Aorta (tissue), 5 donors: ENCODE results near the gene TMEM178B. TPM values are rescaled to one million over a fixed set of nuclear protein-coding genes. Genes with fewer than 3 reads are reported as not detected.
"Not testable (repeated sequence)": the region's sequence is repeated elsewhere in the genome, so short reads cannot be mapped to it uniquely, and the experiment has no call there.

ENCODE experiments used
- ATAC-seq: fragments of 200-7000 bp; cut with Tn5 transposase; one replicate; pipeline ENCODE4 v1.9.1; 2022; ENCODE audit warnings: moderate library complexity; ENCODE audit not compliant: low FRiP score
- DNase-seq, 2 donors: peaks; one replicate each; pipeline ENCODE4 v3.0.0-alpha.2; 2020
- H3K27ac ChIP-seq, 2 donors: one replicate each; pipeline ENCODE4 v1.5.1; 2013; ENCODE audit warnings: low read length in 2 of 2, mild to moderate bottlenecking in 2 of 2, moderate library complexity in 2 of 2, control low read depth in 1 of 2, inconsistent platforms in 1 of 2, low read depth in 1 of 2
- H3K27me3 ChIP-seq, 2 donors: one replicate each; pipeline ENCODE4 v1.6.1; 2013; ENCODE audit warnings: control low read depth in 1 of 2, low read length in 1 of 2, mild to moderate bottlenecking in 1 of 2, moderate library complexity in 1 of 2; ENCODE audit not compliant: insufficient read depth in 2 of 2, control insufficient read depth in 1 of 2
- H3K36me3 ChIP-seq, 2 donors: one replicate each; pipeline ENCODE4 v1.6.1; 2013; ENCODE audit warnings: control low read depth in 1 of 2, low read length in 1 of 2, mild to moderate bottlenecking in 1 of 2; ENCODE audit not compliant: insufficient read depth in 2 of 2, control insufficient read depth in 1 of 2
- H3K4me1 ChIP-seq, 2 donors: one replicate each; pipeline ENCODE4 v1.6.1; 2013; ENCODE audit warnings: low read length in 2 of 2, control low read depth in 1 of 2, mild to moderate bottlenecking in 1 of 2, moderate library complexity in 1 of 2; ENCODE audit not compliant: insufficient read depth in 2 of 2, control insufficient read depth in 1 of 2
- H3K4me3 ChIP-seq, 2 donors: one replicate each; pipeline ENCODE4 v1.5.1; 2013; ENCODE audit warnings: low read length in 2 of 2, control low read depth in 1 of 2, mild to moderate bottlenecking in 1 of 2
- H3K9me3 ChIP-seq: one replicate; pipeline ENCODE4 v1.6.1; 2013; ENCODE audit warnings: mild to moderate bottlenecking, low read length; ENCODE audit not compliant: control insufficient read depth
- WGBS, 2 donors: extraction: QIAGEN DNeasy Blood & Tissue Kit; methylation state at CpG; one replicate each; pipeline ENCODE4 v1.1.7; 2013; 5-methylcytosine and 5-hydroxymethylcytosine counted together
- intact Hi-C, 2 donors: fragments of 100-400 bp; cut with DNase I; formaldehyde crosslinking; loops; one replicate each; pipeline versions ENCODE4 v1.14.2 to v1.15.0; 2022
- polyA plus RNA-seq, 2 donors: library from polyadenylated mRNA; stranded (reverse); fragments of 200-250 nt; gene quantifications; one replicate each; pipeline ENCODE4 v1.2.3, GENCODE V29; 2013
- total RNA-seq, 2 donors: library from RNA; stranded (reverse); fragmentation: NEBNext Ultra II Directional; extraction: Animal tissue kit (Norgen Biotek cat#: 25700); gene quantifications; one replicate each; pipeline ENCODE4 v1.2.1, GENCODE V29; 2021
- donor health status: healthy with polysubstance abuse.
- donor health status: Bipolar disorder and iron deficiency.
- donor health status: DM: no; HTN: no; CAD: no.
- donor health status: DM: no; HTN: no; CAD: no.
- donor health status: DM: yes; HTN: yes; CAD: no.

Gene TMEM178B
- total and polyA plus RNA-seq, 4 donors: 0.05 to 0.42 (median 0.19) TPM

DNA sequence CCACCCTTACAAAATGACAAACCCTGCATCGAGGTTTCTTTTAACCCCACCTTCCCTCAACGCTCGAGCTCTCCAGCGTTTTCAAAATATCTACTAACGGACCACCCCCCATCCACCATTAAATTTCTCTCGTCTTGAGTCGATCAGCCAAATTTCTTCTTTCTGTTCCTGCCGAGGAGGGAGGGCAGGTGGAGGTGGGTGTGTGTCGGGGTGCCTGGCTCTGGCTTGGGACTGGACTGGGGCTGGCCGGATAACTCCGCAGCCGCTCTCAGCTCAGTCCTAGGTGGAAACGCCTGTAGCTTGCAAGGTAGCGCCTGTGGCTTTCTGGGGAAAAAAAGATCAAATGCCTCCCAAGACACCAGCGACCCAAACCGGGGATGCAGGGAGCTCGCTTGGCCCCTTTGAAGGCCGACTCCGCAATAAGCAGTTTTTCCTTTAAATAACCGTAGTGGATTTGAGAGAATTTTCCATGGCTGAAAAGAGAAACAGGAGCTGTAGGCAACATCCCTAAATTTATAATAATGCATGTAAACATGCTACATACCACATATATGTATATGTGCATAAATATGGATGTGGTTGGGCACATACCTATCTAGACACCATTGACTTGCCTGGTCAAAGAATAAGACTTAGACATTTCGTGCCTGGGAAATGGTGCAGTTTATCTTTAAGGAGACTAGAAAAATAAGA, 1.9 kb upstream of the TMEM178B start:
- Histone ChIP-seq H3K4me1 (no peaks in the 10 kb centered on the region), H3K4me3 (peak overlapping the region in 1 of 2 donors; percentile 0), H3K27ac (no peak overlapping the region), H3K27me3 (no peaks in the 10 kb centered on the region), H3K9me3 (no peaks in the 10 kb centered on the region), H3K36me3 (no peaks in the 10 kb centered on the region)
- no peak for DNase-seq
- ATAC-seq: no peak
- intact Hi-C loops: no loop called here
- 2 to 3% methylated on average over 21 of the region's 21 CpGs for WGBS, 2 donors

DNA sequence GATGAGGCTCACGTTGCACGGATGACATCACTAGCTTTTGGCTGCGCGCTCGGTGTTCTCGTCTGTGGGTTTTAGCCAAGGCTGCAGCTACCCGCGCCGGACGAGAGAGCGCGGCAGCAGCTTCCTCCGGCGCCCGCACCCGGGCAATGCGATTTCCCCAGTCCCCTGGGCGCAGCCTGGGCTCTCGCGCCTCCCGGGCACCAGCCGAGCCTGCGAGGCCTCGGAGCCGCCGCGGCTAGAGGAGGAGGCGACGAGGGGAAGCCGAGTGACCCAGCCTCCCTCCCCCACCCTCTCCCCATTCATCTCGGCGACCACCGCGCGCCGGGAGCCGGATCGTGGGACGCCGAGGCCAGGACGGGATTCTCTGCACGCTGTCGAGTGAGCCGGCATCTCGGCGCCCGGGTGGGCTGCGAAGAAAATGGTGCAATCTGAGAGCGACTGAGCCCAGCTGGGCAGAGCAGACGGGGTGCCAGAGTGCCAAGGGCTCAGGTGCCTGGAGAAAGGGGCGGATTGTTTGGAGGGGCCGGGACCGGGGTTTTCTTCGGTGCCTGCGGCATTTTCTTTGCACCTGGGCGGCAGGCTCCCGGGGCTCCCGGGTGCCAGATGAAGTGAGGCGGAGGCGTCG, 1.2 kb upstream of the TMEM178B start:
- Histone ChIP-seq H3K4me1 (no peaks in the 10 kb centered on the region), H3K4me3 (peak overlapping the region in 1 of 2 donors; percentile 0), H3K9me3 (no peaks in the 10 kb centered on the region), H3K27me3 (no peaks in the 10 kb centered on the region), H3K27ac (no peak overlapping the region), H3K36me3 (no peaks in the 10 kb centered on the region)
- DNase-seq (peak; percentile 58 to 79), ATAC-seq (peak; percentile 79)
- intact Hi-C loops: no loop called here
- 0 to 1% methylated on average over 49 to 61 of the region's 61 CpGs for WGBS, 2 donors

DNA sequence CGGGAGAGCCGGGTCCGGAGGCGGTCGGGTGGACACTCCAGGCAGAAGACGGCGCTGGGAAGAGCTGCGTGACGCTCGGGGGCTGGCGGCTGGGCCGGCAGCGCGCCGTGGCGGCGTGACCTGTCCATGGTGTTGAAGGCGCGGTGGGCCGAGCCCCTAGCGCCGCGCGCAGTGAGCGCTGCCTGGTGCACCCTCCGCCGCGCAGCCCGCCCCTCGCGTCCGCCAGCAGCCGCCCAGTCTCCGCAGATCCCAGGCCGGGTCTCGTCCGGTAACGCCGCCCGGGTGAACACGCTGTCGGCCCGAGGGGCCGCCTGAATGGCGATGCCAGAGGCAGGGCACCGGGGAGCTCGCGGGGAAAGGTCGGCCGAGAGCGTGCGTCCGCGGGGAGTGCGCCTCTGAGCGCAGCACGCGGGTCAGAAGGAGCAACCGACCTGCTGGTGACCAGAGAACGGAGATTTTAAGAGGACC, 657 bp upstream of the TMEM178B start:
- ATAC-seq: peak; percentile 74
- no peaks in the 10 kb centered on the region for H3K27me3 ChIP-seq
- no peak overlapping the region for H3K27ac ChIP-seq
- 0 to 1% methylated on average over 40 to 60 of the region's 60 CpGs for WGBS, 2 donors
- no peaks in the 10 kb centered on the region for H3K36me3 ChIP-seq
- H3K4me3 ChIP-seq: peak overlapping the region; percentile 37 to 65
- H3K9me3 ChIP-seq: no peaks in the 10 kb centered on the region
- peak in 1 of 2 donors; percentile 76 for DNase-seq
- H3K4me1 ChIP-seq: no peaks in the 10 kb centered on the region
- intact Hi-C loops: no loop called here

DNA sequence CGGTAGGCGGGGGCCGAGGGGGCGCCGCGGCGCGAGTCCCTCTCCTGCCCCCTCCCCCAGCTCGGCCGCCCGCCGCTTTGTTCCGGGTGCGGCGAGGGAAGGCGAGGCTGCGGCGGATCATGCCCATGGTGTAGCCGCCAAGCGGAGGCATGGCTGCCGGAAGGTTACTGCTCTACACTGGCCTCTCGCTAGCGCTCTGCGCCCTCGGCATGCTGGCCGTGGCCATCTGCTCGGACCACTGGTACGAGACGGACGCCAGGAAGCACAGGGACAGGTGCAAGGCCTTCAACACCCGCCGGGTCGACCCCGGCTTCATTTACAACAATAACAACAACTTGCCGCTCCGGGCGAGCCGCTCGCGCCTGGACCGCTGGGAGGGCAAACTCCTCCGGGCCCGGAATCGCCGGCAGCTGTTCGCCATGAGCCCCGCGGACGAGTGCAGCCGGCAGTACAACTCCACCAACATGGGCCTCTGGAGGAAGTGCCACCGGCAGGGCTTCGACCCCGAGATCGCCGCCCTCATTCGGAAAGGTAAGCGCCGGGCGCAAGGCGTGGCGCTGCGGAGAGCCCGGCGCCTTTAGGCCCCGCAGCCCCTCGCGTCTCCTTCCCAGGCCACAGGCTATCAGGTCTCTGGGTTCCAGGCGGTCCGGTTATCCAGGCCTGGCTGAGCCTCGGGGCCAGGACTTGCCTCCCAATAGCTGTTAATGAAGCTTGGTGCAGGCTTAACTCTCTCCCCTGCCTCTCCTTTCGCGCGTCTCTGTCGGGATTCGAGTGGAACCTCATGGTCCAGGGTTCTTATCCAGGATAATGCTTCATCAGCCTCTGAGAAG, 513 bp downstream of the TMEM178B start:
- Histone ChIP-seq H3K27ac (no peak overlapping the region), H3K36me3 (no peaks in the 10 kb centered on the region), H3K27me3 (peaks cover 0 to 3% of the 10 kb centered on the region in 2 donors), H3K4me3 (peak overlapping the region; percentile 37 to 65), H3K9me3 (no peaks in the 10 kb centered on the region), H3K4me1 (no peaks in the 10 kb centered on the region)
- 1% methylated on average over 66 to 75 of the region's 75 CpGs for WGBS, 2 donors
- DNase-seq (peak in 1 of 2 donors; percentile 73), ATAC-seq (peak; percentile 46)
- intact Hi-C loops: no loop called here

DNA sequence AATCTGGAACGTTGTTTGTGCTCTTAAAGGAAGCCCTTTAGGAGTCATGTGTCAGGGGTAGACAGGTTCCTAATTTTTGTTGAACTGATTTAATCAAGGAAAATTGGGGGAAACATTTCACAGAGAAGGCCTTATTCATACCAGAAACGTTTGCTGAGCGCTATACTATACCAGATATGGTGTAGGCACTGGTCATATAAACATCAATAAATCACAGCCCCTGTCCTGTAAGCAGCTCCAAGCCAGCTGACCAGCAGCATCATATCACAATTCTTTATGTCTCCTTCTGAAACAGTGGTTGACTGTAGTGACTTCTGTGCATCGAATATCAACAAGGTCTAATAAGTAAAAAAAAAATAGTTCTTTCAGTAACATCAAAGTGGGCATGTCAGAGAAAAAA, 1.1 kb downstream of the TMEM178B start:
- H3K27ac ChIP-seq: no peak overlapping the region
- 30% methylated on average over 4 of the region's 4 CpGs for WGBS, 2 donors
- intact Hi-C loops: no loop called here
- no peaks in the 10 kb centered on the region for H3K9me3 ChIP-seq
- no peak for ATAC-seq
- H3K36me3 ChIP-seq: no peaks in the 10 kb centered on the region
- H3K27me3 ChIP-seq: peaks cover 0 to 3% of the 10 kb centered on the region in 2 donors
- no peak for DNase-seq
- H3K4me1 ChIP-seq: no peaks in the 10 kb centered on the region
- H3K4me3 ChIP-seq: no peak overlapping the region

DNA sequence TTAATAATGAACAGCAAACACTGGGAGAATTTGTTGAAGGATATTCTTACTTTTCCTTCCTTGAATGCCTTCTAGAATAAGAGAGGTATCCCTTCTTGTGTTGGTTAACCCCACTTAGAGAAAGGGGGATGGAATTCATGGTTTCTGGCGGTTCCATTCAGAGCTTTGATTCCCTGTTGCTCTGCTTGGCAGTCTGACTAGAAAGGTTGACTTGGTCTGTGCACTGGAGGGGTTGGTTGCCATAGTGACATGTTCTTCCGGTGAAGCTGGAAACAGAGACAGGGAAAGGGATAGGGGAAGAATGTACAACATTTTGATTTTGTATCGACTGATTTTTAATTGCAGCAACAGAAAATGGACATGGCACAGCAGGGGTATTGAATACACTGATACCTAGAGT, 2.5 kb downstream of the TMEM178B start:
- ATAC-seq (no peak), DNase-seq (no peak)
- no peak overlapping the region for H3K4me3 ChIP-seq
- peaks cover 2% of the 10 kb centered on the region for H3K9me3 ChIP-seq
- no peak overlapping the region for H3K27ac ChIP-seq
- H3K27me3 ChIP-seq: peaks cover 0 to 3% of the 10 kb centered on the region in 2 donors
- no peaks in the 10 kb centered on the region for H3K36me3 ChIP-seq
- 20 to 30% methylated on average over 3 of the region's 3 CpGs for WGBS, 2 donors
- intact Hi-C loops: no loop called here
- no peaks in the 10 kb centered on the region for H3K4me1 ChIP-seq

DNA sequence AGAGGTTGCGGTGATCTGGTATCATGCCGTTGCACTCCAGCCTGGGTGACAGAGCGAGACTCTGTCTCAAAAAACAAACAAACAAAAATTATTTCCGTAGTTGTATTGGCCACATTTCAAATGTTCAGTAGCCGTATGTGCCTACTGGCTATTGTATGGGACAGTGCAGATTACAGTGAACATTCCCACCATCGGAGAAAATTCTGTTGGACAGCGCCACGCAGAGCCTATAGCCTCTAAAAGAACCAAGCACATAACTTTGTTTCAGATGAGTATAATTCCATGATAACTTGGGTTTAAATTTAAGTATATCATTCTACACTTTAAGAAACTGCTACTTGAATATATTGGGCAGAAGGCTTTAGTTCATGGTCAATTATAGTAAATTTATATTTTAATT, 5.4 kb downstream of the TMEM178B start:
- Histone ChIP-seq H3K27ac (no peak overlapping the region), H3K4me1 (no peaks in the 10 kb centered on the region), H3K36me3 (no peaks in the 10 kb centered on the region), H3K9me3 (peaks cover 2% of the 10 kb centered on the region), H3K4me3 (no peak overlapping the region), H3K27me3 (peaks cover 0 to 3% of the 10 kb centered on the region in 2 donors)
- ATAC-seq (no peak), DNase-seq (no peak)
- intact Hi-C loops: no loop called here
- 69 to 77% methylated on average over 8 of the region's 8 CpGs for WGBS, 2 donors

DNA sequence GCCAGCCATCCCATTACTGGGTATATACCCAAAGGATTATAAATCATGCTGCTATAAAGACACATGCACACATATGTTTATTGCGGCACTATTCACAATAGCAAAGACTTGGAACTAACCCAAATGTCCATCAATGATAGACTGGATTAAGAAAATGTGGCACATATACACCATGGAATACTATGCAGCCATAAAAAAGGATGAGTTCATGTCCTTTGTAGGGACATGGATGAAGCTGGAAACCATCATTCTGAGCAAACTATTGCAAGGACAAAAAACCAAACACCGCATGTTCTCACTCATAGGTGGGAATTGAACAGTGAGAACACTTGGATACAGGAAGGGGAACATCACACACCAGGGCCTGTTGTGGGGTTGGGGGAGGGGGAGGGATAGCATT, 15.6 kb downstream of the TMEM178B start:
- ATAC-seq, H3K36me3 ChIP-seq, H3K4me1 ChIP-seq, H3K27ac ChIP-seq, H3K9me3 ChIP-seq, DNase-seq, intact Hi-C loops, H3K27me3 ChIP-seq, H3K4me3 ChIP-seq: not testable (repeated sequence)
- WGBS, 2 donors: 83% methylated on average over 1 of the region's 2 CpGs; no CpG with 5 or more reads in 1 of the 2 donors
